GM21390 (cell line): ENCODE results near the gene ARPC4.

Experiments used
- ATAC-seq: cut with Tn5 transposase; IDR thresholded peaks from one replicate; pipeline ENCODE4 v1.9.1; 2021; ENCODE audit not compliant: unreplicated experiment

Gene ARPC4

DNA sequence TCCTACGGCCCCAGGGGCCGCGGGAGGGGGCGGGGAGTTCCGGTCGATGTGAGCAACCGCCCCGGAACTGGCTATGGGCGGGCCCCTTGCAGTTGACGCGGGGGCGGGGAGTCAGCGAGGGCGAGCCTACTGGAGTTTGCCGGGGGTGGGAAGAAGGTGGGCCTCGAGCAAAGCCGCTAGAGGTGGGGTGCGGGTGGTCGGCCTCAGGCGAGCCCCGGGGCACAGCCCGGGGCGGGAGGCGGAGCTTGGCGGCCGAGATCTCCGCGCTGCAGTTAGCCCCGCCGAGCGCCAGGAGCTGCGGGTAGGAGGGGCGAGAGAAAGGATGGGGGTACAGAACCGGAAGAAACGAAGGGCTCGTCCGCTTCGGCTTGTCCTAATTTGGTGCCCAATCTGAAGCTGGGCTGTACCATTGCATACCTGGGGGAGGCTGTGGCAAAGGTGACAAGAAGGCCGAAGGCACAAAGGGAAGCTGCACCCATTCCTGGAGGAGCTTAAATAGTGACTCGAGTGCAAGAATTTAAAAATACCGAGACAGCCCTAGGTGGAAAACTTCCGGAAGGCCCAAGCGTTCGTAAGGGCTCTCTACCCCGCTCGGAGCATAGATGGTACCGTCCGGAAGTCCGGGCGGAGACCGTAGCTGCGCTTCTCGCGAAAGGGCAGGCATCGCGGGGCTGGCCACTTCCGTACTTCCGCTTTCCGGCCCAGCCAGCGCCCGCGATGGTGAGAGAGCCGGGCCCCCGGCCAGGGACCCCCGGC, at the start of gene ARPC4, which contains the start of gene TADA3:
Gene ARPC4, plus strand, starts transcription at position 678 of the 756 bp plus-strand sequence. Its CDS starts 40 bp downstream, at position 718.
Gene TADA3, minus strand, starts transcription at position 69 of the 756 bp plus-strand sequence. CDS start 1,007 bp downstream, outside the sequence.
- ATAC-seq: peak; percentile 83

DNA sequence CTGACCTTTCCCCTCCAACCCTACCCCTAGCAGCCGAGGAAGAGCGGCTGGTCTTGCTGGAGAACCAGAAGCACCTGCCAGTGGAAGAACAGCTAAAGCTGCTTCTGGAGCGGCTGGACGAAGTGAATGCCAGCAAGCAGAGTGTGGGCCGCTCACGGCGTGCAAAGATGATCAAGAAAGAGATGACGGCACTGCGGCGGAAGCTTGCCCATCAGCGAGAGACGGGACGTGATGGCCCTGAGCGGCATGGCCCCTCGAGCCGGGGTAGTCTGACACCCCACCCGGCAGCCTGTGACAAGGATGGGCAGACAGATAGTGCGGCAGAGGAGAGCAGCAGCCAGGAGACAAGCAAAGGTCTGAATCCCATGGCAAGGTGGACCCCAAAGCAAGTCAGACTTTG, 49.3 kb upstream of the ARPC4 start:
- ATAC-seq: no peak

DNA sequence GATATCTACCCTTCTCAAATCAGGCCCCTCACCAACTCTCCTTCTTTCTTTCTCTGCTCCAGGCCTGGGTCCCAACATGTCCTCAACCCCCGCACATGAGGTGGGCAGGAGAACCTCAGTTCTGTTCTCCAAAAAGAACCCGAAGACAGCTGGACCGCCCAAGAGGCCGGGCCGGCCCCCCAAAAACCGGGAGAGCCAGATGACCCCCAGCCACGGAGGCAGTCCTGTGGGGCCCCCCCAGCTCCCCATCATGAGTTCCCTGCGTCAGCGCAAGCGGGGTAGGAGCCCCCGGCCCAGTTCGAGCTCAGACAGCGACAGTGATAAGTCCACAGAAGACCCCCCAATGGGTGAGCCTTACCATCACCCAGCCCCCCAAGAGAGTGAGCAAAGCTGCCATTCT, 48.7 kb upstream of the ARPC4 start:
- no peak for ATAC-seq

DNA sequence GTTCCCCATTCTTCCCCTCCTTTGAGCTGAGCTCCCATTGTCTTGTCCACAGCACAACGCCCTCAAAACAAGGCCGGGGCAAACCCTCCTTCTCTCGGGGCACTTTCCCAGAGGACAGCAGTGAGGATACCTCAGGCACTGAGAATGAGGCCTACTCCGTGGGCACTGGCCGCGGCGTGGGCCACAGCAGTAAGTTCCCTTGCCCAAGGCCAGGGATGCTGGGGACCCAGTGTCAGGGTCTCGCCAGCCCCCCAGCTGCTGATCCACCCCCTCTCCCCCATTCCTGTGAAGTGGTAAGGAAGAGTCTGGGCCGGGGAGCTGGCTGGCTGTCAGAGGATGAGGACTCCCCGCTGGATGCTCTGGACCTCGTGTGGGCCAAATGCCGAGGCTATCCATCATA, 47.4 kb upstream of the ARPC4 start:
- ATAC-seq: no peak

DNA sequence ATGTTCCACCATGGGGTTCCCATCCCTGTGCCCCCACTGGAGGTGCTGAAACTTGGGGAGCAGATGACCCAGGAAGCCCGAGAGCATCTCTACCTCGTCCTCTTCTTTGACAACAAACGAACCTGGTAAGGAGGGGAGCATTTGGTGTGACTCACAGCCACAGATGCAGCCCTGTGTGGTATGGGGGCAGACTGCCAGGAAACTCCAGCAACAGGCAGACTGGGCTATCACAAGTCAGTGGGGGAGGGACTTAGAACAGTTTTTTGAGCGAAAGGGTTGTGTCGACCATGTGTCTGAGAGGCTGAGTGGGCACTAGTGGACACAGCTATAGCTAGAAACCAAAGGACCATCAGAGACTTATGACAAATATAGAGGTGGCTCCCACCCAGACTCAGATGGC, 46.6 kb upstream of the ARPC4 start:
- no peak for ATAC-seq

DNA sequence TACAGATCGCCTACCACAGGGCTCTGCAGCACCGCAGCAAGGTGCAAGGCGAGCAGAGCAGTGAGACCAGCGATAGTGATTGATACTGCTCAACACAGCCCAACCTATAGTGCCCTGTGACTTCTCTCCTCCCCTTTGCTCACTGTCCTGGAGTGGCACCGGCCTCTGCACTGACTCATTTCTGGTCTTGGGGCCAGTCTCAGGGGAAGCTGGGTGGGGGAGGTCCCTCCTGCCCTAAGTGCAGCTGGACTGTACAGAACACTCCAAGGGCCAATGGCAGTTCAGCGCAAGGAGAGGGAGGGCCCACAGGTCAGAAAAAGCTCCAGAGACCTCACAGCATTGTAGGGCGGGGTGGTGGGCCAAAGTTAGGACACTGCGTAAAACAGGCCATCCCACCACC, 45.6 kb upstream of the ARPC4 start:
- no peak for ATAC-seq

DNA sequence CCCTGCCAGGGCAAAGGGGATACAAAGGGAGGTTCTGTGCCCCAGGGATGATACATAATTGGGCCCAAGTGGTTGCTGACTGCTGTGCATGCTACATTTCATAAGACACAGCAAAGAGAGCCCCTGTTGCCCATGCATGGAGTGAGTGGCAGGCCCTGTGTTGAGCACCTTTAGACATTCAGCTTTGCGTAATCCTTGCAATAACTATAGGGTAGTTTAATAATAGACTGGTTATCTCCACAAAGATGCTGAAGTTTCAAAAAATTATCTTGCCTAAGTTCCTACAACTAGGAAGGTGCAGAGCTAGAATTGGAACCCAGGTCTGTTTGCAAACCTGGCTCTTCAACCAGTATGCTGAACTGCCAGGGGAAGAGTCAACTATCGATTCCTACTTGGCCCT, 44.9 kb upstream of the ARPC4 start:
- no peak for ATAC-seq

DNA sequence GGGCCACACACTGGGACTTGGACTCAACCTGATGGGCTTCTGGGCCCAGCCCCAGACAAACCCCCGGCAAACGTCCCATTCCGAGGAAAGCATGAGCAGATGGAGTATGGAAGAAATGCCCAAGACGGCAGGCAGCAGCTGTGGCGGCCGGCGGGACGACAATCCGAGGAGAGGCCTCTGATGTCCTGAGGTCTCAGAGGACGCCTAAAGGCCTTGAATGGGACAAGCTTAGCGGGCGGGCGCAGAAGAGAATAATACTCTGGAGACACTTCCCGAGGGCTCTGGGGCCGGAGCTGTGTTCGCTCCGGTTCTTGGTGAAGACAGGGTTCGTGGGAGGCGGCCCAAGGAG, 43.6 kb upstream of the ARPC4 start:
- no peak for ATAC-seq

DNA sequence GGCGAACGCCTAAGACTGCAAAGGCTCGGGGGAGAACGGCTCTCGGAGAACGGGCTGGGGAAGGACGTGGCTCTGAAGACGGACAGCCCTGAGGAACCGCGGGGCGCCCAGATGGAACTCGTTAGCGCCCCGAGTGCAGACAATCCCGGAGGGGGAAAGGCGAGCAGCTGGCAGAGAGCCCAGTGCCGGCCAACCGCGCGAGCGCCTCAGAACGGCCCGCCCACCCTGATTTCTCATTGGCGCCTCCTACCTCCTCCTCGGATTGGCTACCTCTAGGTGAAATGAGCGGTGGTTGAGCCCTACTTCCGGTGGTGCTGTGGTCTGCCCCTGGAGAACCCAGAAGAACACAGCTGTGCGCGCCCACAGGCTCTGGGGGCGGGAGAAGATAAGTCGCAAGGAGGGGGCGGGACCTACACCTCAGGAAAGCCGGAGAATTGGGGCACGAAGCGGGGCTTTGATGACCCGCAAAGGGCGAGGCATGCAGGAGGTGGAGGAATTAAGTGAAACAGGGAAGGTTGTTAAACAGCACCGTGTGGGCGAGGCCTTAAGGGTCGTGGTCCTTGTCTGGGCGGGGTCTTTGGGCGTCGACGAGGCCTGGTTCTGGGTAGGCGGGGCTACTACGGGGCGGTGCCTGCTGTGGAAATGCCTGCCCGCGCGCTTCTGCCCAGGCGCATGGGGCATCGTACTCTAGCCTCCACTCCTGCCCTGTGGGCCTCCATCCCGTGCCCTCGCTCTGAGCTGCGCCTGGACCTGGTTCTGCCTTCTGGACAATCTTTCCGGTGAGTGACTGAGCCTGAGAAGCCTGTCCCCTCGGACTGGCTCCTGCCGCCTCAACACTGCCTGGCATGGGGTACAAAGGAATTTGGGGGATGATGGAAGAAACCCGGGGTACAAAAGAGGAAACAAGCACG, 43.0 kb upstream of the ARPC4 start, which contains the start of gene OGG1:
Gene OGG1, plus strand, starts transcription at position 308 of the 911 bp plus-strand sequence. Its CDS starts 335 bp downstream, at position 643.
- peak; percentile 93 for ATAC-seq

DNA sequence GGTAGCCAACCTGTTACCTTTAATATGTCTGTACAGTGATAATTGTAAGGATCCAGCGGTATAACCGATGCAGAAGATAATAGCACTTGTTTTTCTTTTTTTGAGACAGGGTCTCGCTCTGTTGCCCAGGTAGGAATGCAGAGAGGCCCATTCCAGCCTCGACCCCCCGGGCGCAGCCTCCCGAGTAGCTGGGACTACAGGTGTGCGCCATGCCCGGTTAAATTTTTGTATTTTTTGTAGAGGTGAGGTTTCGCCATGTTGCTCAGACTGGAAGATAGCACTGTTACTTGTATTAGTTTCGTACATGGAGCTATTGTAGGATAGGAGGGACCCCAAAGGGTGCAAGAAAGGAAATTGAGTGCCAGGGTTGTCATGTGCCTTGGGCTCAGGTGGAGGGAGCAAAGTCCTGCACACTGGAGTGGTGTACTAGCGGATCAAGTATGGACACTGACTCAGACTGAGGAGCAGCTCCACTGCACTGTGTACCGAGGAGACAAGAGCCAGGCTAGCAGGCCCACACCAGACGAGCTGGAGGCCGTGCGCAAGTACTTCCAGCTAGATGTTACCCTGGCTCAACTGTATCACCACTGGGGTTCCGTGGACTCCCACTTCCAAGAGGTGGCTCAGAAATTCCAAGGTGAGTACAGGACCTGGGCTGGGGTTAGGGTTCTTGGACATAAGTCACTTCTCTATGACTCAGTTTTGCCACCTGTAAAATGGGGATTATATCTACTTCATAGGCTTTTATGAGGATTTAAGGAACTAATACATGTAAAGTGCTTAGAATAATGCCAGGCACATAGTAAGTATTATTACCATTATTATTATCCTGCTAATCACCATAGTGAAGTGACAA, 42.1 kb upstream of the ARPC4 start:
- no peak for ATAC-seq

DNA sequence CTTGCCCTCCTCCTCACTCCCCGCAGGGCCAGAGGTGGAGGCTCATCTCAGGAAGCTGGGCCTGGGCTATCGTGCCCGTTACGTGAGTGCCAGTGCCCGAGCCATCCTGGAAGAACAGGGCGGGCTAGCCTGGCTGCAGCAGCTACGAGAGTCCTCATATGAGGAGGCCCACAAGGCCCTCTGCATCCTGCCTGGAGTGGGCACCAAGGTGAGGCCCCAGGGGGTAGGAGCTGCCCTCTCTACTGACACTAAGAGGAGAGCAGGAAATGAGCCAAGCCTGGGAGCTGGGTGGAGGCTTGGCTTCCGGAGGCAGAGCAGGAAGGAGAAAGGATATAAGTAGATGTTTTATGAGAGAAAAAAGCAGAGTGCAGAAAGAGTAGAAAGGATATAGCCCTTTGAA, 38.2 kb upstream of the ARPC4 start:
- ATAC-seq: no peak

DNA sequence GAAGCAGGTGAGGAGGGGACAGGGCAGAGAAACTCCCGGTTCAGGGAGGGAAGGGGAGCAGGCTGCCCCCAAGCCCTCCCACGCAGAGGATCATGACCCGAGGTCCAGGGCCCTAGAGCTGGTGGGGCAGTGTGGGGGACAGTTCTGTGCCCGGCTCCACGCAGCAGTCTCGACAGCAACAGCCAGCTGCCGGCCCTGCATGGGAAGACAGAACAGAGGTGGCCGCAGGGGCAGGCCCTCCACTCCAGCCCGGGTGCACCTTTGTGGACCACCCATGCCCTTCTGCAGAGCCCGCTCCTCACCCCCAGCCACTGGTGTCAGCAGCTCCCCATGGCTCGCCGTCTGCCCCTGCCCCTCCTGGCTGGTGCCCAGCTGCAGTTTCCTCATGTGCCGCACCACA, 35.5 kb upstream of the ARPC4 start:
- ATAC-seq: no peak

DNA sequence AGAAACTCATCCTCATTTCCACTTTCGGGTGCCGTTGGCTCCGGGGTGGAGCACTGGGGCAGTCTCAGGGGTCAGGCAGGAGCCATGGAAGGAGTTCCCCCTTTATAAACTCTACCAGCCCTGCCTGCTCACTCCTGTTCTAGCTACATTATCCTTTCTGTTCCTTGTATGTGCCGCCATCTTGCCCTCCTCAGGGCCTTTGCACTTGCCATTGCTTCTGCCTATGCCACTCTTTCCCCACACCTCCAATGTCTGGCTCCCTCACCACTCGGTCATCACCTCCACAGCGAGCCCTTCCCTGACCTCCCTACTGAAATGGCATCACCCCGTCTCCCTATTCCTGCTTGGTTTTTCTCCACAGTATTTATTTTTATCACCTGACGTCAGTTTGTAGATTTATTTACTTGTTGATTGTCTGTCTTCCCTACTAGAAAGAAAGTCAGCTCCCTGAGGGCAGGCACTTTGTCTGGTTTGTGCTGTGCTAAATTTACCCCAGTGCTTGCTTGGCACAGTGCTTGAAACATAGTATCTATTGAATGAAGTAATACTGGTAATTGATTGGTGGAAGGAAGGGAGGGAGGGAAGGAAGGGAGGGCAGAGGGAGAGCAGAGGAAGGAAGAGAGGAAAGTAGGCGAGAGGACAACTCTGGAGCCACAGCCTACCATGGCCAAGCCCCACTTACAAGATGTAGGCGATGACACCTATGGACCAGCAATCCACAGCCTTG, 31.9 kb upstream of the ARPC4 start:
- ATAC-seq: no peak

DNA sequence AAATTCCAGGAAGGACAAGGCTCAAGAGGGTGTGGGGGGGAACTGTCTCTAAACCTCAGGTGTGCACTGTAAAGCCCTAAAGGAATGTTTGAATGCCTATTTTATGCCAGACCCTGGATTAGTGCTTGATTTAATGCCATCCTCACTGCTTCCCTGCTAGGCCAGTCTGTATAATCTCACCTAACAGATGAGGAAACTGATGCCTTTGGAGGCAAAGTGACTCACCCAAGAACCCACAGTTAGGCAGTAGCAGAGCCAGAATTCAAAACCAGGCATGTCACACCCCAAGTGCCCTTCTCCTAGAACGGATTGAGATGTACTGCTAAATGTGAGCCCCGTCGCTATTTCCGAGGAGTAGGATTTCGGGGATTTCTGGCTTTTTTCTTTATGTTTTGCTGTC, 31.0 kb upstream of the ARPC4 start:
- no peak for ATAC-seq

DNA sequence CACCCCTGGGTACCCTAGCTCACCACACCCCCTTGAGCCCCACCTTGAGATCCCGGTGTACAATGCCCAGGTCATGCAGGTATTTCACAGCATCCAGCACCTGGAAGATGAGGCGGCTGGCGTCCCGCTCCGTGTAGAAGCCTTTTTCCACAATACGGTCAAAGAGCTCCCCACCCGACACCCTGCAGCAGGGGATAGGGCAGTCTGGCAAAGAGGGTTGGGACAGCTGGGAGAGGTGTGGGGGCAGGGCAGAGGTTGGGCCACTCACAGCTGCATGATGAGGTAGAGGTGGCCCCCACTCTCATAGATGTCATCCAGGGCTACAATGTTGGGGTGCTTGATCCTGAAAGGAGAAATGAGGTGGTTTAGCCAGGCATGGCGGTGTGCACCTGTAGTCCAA, 30.0 kb upstream of the ARPC4 start:
- no peak for ATAC-seq

DNA sequence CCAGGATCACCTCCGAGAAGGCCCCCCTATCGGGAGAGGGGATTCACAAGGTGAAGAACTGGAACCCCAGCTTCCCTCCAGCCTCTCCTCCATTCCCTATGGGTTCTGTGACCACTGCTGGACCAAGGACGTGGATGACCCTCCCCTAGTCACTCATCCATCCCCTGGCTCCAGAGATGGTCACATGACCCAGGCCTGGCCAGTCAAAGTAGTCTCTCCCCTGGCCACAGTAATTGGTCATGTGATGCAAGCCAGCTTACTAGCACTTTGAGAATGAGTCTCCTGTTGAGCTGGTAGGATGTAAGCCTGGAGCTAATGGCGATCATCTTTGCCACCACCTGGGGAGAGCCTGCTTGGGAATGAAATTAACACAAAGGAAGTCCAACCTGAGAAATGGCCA, 27.0 kb upstream of the ARPC4 start:
- no peak for ATAC-seq

DNA sequence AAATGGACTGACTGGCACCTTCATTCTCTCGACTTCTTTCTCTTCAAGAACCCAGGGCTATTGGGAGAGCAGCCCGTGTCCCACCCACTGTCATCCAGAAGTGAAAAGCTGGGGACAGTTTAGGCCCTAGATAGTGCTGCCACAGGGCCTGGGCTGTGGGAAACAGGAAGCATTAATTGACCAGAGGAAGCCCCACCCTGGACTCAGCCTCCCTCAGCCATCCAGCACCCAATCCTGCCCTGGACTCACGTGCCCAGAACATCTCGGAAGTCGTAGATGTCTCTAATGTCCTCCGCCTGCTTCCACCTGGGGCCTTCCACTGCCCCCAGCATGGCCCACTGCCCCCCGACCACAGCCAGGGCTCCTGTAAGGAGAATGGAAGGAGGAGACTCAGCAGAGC, 25.5 kb upstream of the ARPC4 start:
- ATAC-seq: no peak

DNA sequence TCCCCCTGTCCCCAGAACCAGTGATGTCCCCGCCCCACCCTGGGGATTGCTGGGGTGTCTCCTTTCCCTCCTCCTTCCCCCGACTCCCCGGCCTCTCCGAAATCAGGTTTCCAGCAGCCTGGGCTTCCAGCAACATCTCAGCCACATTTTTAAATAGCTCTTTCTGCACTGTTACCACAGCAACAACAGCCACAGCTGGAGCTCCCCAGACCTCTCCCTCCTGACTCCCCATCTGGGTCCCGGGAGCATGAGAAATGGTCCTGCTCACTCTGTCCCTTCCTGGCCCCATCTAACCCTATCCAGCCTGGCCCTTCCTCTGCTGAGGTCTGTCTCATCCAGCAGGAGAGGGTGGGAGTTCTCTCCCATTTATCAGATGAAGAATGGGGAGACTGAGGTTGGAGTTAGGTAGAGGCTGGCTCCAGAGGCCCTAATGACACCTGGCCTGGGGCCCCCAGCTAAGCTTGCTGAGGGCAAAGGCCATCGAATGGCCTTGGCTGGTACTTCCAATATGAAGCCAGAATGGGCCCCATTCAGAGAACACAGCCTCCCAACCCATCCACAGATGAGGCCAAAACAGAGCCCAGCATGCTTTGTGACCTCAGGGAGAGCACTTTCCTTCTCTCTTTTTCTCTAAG, 24.6 kb upstream of the ARPC4 start:
- ATAC-seq: no peak

DNA sequence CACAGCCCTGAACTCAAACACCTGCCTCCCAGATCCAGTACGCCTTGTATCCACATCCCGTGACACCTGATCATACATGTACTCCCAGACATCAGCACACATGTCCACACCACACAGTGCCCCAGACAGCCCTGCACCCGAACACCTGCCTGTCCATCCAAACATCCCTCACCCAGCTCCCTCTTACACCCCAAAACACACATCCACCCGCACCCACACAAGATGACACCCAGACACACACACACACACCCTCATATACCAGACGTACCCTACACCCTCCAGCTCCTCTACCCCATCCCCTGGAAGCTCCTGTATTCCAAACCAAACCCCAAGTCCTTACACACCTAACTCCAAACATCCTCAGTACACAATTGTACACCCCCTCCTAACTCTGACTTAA, 23.9 kb upstream of the ARPC4 start:
- no peak for ATAC-seq
